K562 (cell line): ENCODE measurements around the gene KRTAP4-5.
"Not testable (repeated sequence)": the region's sequence is repeated elsewhere in the genome, so short reads cannot be mapped to it uniquely, and the experiment has no call there.

Source experiments
- ATF7 ChIP-seq: fragments of 450-650 bp; IDR thresholded peaks from 2 replicates; pipeline ENCODE4 v1.7.1; 2014; ENCODE audit warnings: mild to moderate bottlenecking, moderate library complexity
- CBX5 ChIP-seq: IDR thresholded peaks from 2 replicates; pipeline ENCODE4 v1.6.1; 2014; ENCODE audit warnings: low read depth, borderline replicate concordance
- CTCF ChIP-seq, 3 experiments: IDR thresholded peaks in 2 of 3; conservative IDR thresholded peaks in 1 of 3; 2 replicates each; pipeline ENCODE4 v1.5.1; 2011 to 2012; ENCODE audit warnings: low read length in 3 of 3, mild to moderate bottlenecking in 3 of 3, control low read depth in 2 of 3, improper control_type of control experiment in 1 of 3, inconsistent platforms in 1 of 3, low read depth in 1 of 3, mixed read lengths in 1 of 3, moderate library complexity in 1 of 3; ENCODE audit not compliant: insufficient read depth in 2 of 3
- ELF4 ChIP-seq: fragments of 450-650 bp; formaldehyde crosslinking; IDR thresholded peaks from 2 replicates; pipeline ENCODE4 v1.4.0; 2022; ENCODE audit warnings: missing genetic modification characterization
- PML ChIP-seq: IDR thresholded peaks from 2 replicates; pipeline ENCODE4 v1.6.1; 2012; ENCODE audit warnings: low read length, inconsistent platforms
- PPARD ChIP-seq: fragments of 250-450 bp; sonication (Bioruptor Pico); IDR thresholded peaks from 2 replicates; pipeline ENCODE4 v1.8.0; 2022; ENCODE audit warnings: inconsistent platforms, mild to moderate bottlenecking, moderate library complexity
- RAD21 ChIP-seq, 2 experiments: fragments of 250-450 bp in 1 of 2; fragments of 450-650 bp in 1 of 2; sonication (Bioruptor Pico) in 1 of 2; formaldehyde crosslinking in 1 of 2; IDR thresholded peaks in 1 of 2; conservative IDR thresholded peaks in 1 of 2; 2 replicates each; pipeline versions ENCODE4 v1.4.0 to v1.8.0; 2020 to 2022; ENCODE audit warnings: mild to moderate bottlenecking in 2 of 2, moderate library complexity in 1 of 2
- SAP30 ChIP-seq: fragments of 200-600 bp; sonication (generic); IDR thresholded peaks from 2 replicates; pipeline ENCODE4 v1.6.1; 2012; ENCODE audit warnings: borderline replicate concordance, low read depth, mild to moderate bottlenecking, moderate library complexity, low read length, control low read depth, inconsistent platforms; ENCODE audit not compliant: insufficient read depth, poor library complexity, severe bottlenecking
- SPI1 ChIP-seq: IDR thresholded peaks from 2 replicates; pipeline ENCODE4 v1.6.1; 2011; ENCODE audit warnings: low read depth, low read length, control low read depth, borderline replicate concordance
- XRCC3 ChIP-seq: fragments of 450-650 bp; IDR thresholded peaks from 2 replicates; pipeline ENCODE4 v1.6.1; 2017; ENCODE audit warnings: mild to moderate bottlenecking, moderate library complexity
- XRCC5 ChIP-seq: fragments of 200-400 bp; formaldehyde crosslinking; IDR thresholded peaks from 2 replicates; pipeline ENCODE4 v1.6.1; 2017; ENCODE audit warnings: low read depth, mild to moderate bottlenecking, low read length
- ZBTB26 ChIP-seq: fragments of 450-650 bp; formaldehyde crosslinking; IDR thresholded peaks from 2 replicates; pipeline ENCODE4 v1.4.0; 2022; ENCODE audit warnings: missing genetic modification characterization
- TF ChIP-seq, protein P1 (sequence below): fragments of 250-450 bp; sonication (Bioruptor Pico); IDR thresholded peaks from 2 replicates; pipeline ENCODE4 v1.8.0; 2022; ENCODE audit warnings: moderate library complexity, mild to moderate bottlenecking, inconsistent platforms

GRCh38 chr17:41105347-41105746, 44.3 kb downstream of the KRTAP4-5 start, which contains the start of gene KRTAP4-9:
- TF ChIP-seq CTCF (IDR thresholded peaks at IDR 0.05 in 2 of 3, conservative IDR thresholded peaks at IDR 0.05 in 1 of 3; ENCODE audit: insufficient read depth in 2 of 3, low read depth in 1 of 3, low read length in 3 of 3); RAD21 (CRISPR knock-in tag; conservative IDR thresholded peaks at IDR 0.05 in 1 of 2, IDR thresholded peaks at IDR 0.05 in 1 of 2); XRCC3; SAP30; ELF4 (CRISPR knock-in tag); ZBTB26 (CRISPR knock-in tag); SPI1; ATF7; PPARD (CRISPR knock-in tag); CBX5; XRCC5; PML: not testable (repeated sequence)
- TF ChIP-seq, protein P1, sequence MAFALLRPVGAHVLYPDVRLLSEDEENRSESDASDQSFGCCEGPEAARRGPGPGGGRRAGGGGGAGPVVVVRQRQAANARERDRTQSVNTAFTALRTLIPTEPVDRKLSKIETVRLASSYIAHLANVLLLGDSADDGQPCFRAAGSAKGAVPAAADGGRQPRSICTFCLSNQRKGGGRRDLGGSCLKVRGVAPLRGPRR (CRISPR knock-in tag) = not testable (repeated sequence)
